ENCODE data around the gene ERCC2.

Gene ERCC2

GRCh38 chr19:45376045-45376724, 5.8 kb upstream of the ERCC2 start:
- TF ChIP-seq SUZ12 (IDR thresholded peaks at IDR 0.05; ENCODE audit: extremely low read depth, insufficient read depth, insufficient read length) (no peak), ZNF274 (IDR thresholded peaks at IDR 0.05; ENCODE audit: low read depth, low read length) (no peak), YY1 (IDR thresholded peaks at IDR 0.05; ENCODE audit: insufficient read depth, insufficient read length) (no peak)
- Histone ChIP-seq H3K4me3 (ENCODE audit: insufficient read length, low read depth) (no peak overlapping the region), H3K9me3 (ENCODE audit: insufficient read depth, low read length) (no peaks in the 10 kb centered on the region), H3K36me3 (ENCODE audit: insufficient read depth, insufficient read length, low read length) (no peaks in the 10 kb centered on the region), H3K4me1 (ENCODE audit: insufficient read depth, insufficient read length) (no peaks in the 10 kb centered on the region), H3K9ac (ENCODE audit: insufficient read length, low read depth) (no peak overlapping the region), H3K27me3 (ENCODE audit: insufficient read depth, insufficient read length) (no peaks in the 10 kb centered on the region)
- peak; percentile 76 for DNase-seq (ENCODE audit: low read depth, low spot score)

- Histone ChIP-seq H3K9me3 (ENCODE audit: insufficient read depth, low read length) (no peaks in the 10 kb centered on the region), H3K27me3 (ENCODE audit: insufficient read depth, insufficient read length) (no peaks in the 10 kb centered on the region), H3K4me1 (ENCODE audit: insufficient read depth, insufficient read length) (no peaks in the 10 kb centered on the region), H3K4me3 (ENCODE audit: insufficient read length, low read depth) (no peak overlapping the region), H3K9ac (ENCODE audit: insufficient read length, low read depth) (no peak overlapping the region), H3K36me3 (ENCODE audit: insufficient read depth, insufficient read length, low read length) (peaks cover 34% of the 10 kb centered on the region)
- no peak for TF ChIP-seq YY1 (IDR thresholded peaks at IDR 0.05; ENCODE audit: insufficient read depth, insufficient read length)
- no peak for TF ChIP-seq SUZ12 (IDR thresholded peaks at IDR 0.05; ENCODE audit: extremely low read depth, insufficient read depth, insufficient read length)
- DNase-seq (ENCODE audit: low read depth, low spot score) = no peak
These were observed 1.5 kb downstream of the ERCC2 start for GRCh38 chr19:45368737-45369340.

GRCh38 chr19:45368127-45368526, 2.2 kb downstream of the ERCC2 start:
- Histone ChIP-seq H3K9ac (ENCODE audit: insufficient read length, low read depth) (no peak overlapping the region), H3K27me3 (ENCODE audit: insufficient read depth, insufficient read length) (no peaks in the 10 kb centered on the region), H3K4me1 (ENCODE audit: insufficient read depth, insufficient read length) (no peaks in the 10 kb centered on the region), H3K4me3 (ENCODE audit: insufficient read length, low read depth) (no peak overlapping the region), H3K9me3 (ENCODE audit: insufficient read depth, low read length) (no peaks in the 10 kb centered on the region), H3K36me3 (ENCODE audit: insufficient read depth, insufficient read length, low read length) (peaks cover 41% of the 10 kb centered on the region)
- TF ChIP-seq ZNF274 (IDR thresholded peaks at IDR 0.05; ENCODE audit: low read depth, low read length) = no peak
- no peak for TF ChIP-seq YY1 (IDR thresholded peaks at IDR 0.05; ENCODE audit: insufficient read depth, insufficient read length)
- no peak for TF ChIP-seq SUZ12 (IDR thresholded peaks at IDR 0.05; ENCODE audit: extremely low read depth, insufficient read depth, insufficient read length)
- DNase-seq (ENCODE audit: low read depth, low spot score) = no peak

GRCh38 chr19:45364696-45365095, 5.7 kb downstream of the ERCC2 start:
- Histone ChIP-seq H3K9ac (ENCODE audit: insufficient read length, low read depth) (no peak overlapping the region), H3K4me1 (ENCODE audit: insufficient read depth, insufficient read length) (no peaks in the 10 kb centered on the region), H3K9me3 (ENCODE audit: insufficient read depth, low read length) (no peaks in the 10 kb centered on the region), H3K27me3 (ENCODE audit: insufficient read depth, insufficient read length) (no peaks in the 10 kb centered on the region), H3K4me3 (ENCODE audit: insufficient read length, low read depth) (no peak overlapping the region), H3K36me3 (ENCODE audit: insufficient read depth, insufficient read length, low read length) (peaks cover 62% of the 10 kb centered on the region)
- no peak for DNase-seq (ENCODE audit: low read depth, low spot score)
- TF ChIP-seq SUZ12 (IDR thresholded peaks at IDR 0.05; ENCODE audit: extremely low read depth, insufficient read depth, insufficient read length) (no peak), YY1 (IDR thresholded peaks at IDR 0.05; ENCODE audit: insufficient read depth, insufficient read length) (no peak)

- no peak for DNase-seq (ENCODE audit: low read depth, low spot score)
- no peak for TF ChIP-seq SUZ12 (IDR thresholded peaks at IDR 0.05; ENCODE audit: extremely low read depth, insufficient read depth, insufficient read length)
- no peak for TF ChIP-seq YY1 (IDR thresholded peaks at IDR 0.05; ENCODE audit: insufficient read depth, insufficient read length)
- no peak for TF ChIP-seq ZNF274 (IDR thresholded peaks at IDR 0.05; ENCODE audit: low read depth, low read length)
- Histone ChIP-seq H3K36me3 (ENCODE audit: insufficient read depth, insufficient read length, low read length) (peaks cover 65% of the 10 kb centered on the region), H3K9ac (ENCODE audit: insufficient read length, low read depth) (no peak overlapping the region), H3K9me3 (ENCODE audit: insufficient read depth, low read length) (no peaks in the 10 kb centered on the region), H3K27me3 (ENCODE audit: insufficient read depth, insufficient read length) (no peaks in the 10 kb centered on the region), H3K4me1 (ENCODE audit: insufficient read depth, insufficient read length) (peaks cover 2% of the 10 kb centered on the region), H3K4me3 (ENCODE audit: insufficient read length, low read depth) (no peak overlapping the region)
These were observed 6.4 kb downstream of the ERCC2 start for GRCh38 chr19:45363861-45364459.

GRCh38 chr19:45362291-45362690, 8.1 kb downstream of the ERCC2 start:
- no peak for DNase-seq (ENCODE audit: low read depth, low spot score)
- H3K4me3 ChIP-seq (ENCODE audit: insufficient read length, low read depth) = no peak overlapping the region
- no peaks in the 10 kb centered on the region for H3K9me3 ChIP-seq (ENCODE audit: insufficient read depth, low read length)
- peaks cover 2% of the 10 kb centered on the region for H3K4me1 ChIP-seq (ENCODE audit: insufficient read depth, insufficient read length)
- peaks cover 66% of the 10 kb centered on the region for H3K36me3 ChIP-seq (ENCODE audit: insufficient read depth, insufficient read length, low read length)
- H3K9ac ChIP-seq (ENCODE audit: insufficient read length, low read depth) = no peak overlapping the region
- no peak for TF ChIP-seq YY1 (IDR thresholded peaks at IDR 0.05; ENCODE audit: insufficient read depth, insufficient read length)
- no peak for TF ChIP-seq SUZ12 (IDR thresholded peaks at IDR 0.05; ENCODE audit: extremely low read depth, insufficient read depth, insufficient read length)
- no peak for TF ChIP-seq ZNF274 (IDR thresholded peaks at IDR 0.05; ENCODE audit: low read depth, low read length)
- no peaks in the 10 kb centered on the region for H3K27me3 ChIP-seq (ENCODE audit: insufficient read depth, insufficient read length)

GRCh38 chr19:45361608-45362007, 8.8 kb downstream of the ERCC2 start:
- H3K4me3 ChIP-seq (ENCODE audit: insufficient read length, low read depth) = no peak overlapping the region
- H3K9ac ChIP-seq (ENCODE audit: insufficient read length, low read depth) = no peak overlapping the region
- H3K4me1 ChIP-seq (ENCODE audit: insufficient read depth, insufficient read length) = peaks cover 2% of the 10 kb centered on the region
- TF ChIP-seq YY1 (IDR thresholded peaks at IDR 0.05; ENCODE audit: insufficient read depth, insufficient read length) (no peak), ZNF274 (IDR thresholded peaks at IDR 0.05; ENCODE audit: low read depth, low read length) (no peak), SUZ12 (IDR thresholded peaks at IDR 0.05; ENCODE audit: extremely low read depth, insufficient read depth, insufficient read length) (no peak)
- DNase-seq (ENCODE audit: low read depth, low spot score) = no peak
- H3K9me3 ChIP-seq (ENCODE audit: insufficient read depth, low read length) = no peaks in the 10 kb centered on the region
- H3K27me3 ChIP-seq (ENCODE audit: insufficient read depth, insufficient read length) = no peaks in the 10 kb centered on the region
- H3K36me3 ChIP-seq (ENCODE audit: insufficient read depth, insufficient read length, low read length) = peaks cover 72% of the 10 kb centered on the region
